ENCODE measurements around the gene SPINT1. TPM values are rescaled to one million over a fixed set of nuclear protein-coding genes. Genes with fewer than 3 reads are reported as not detected.

SPINT1 gene
- total and polyA plus RNA-seq, 2 of the 13 experiments (the other 11 are each of a cell fraction or from before 2014, with no cell fraction given) = 0.49 to 2.5 TPM

DNA sequence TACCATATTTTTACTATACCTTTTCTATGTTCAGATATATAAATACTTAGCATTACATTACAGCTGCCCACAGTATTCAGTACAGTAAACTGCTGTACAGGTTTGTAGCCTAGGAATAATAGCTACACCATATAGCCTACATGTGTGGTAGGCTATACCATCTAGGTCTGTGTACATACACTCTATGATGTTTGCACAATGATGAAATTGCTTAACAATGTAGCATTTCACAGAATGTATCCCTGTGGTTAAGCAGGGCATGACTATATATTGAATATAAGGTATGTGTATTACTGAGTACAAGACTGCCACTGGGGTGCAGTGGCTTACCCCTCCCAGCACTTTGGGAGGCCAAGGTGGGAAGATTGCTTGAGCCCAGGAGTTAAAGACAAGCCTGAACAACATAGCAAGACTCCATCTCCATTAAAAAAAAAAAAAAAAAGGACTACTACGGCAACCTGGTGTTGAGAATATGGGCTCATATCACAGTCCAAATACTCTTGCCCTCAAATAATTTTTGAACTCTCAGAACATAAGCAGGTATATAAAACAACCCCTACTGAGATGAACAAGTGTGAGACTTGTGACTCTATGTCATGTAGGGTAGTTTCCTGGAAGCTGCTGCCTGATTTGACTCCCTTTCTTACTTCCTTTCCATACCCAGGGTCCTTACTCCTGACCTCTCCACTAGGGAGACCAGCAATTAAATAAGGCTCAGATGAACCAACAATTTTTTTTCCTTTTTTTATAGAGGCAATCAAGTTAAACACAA lies 20.1 kb upstream of the SPINT1 start (continued):
- 0 out of 2 replicates have a peak, but pooled peaks have one; percentile 49 for TF ChIP-seq JUN (CRISPR knock-in tag; IDR thresholded peaks at IDR 0.05)
- 0 out of 2 replicates have a peak, but pooled peaks have one; percentile 8 for TF ChIP-seq SMC3 (IDR thresholded peaks at IDR 0.05; ENCODE audit: low read length)
- TF ChIP-seq EP300 (IDR thresholded peaks at IDR 0.05; ENCODE audit: low read depth in 2 of 2, low read length in 2 of 2) = peak in 1 of 2 experiments; percentile 57; a peak in 2 of 4 replicates
- TF ChIP-seq EP300 (CRISPR knock-in tag; IDR thresholded peaks at IDR 0.05; ENCODE audit: borderline replicate concordance) = no peak; the same call in 1 of the 2 replicates
- TF ChIP-seq, protein P1, sequence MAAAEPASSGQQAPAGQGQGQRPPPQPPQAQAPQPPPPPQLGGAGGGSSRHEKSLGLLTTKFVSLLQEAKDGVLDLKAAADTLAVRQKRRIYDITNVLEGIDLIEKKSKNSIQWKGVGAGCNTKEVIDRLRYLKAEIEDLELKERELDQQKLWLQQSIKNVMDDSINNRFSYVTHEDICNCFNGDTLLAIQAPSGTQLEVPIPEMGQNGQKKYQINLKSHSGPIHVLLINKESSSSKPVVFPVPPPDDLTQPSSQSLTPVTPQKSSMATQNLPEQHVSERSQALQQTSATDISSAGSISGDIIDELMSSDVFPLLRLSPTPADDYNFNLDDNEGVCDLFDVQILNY (CRISPR knock-in tag; conservative IDR thresholded peaks at IDR 0.05) = no peak
- TF ChIP-seq, protein P2, sequence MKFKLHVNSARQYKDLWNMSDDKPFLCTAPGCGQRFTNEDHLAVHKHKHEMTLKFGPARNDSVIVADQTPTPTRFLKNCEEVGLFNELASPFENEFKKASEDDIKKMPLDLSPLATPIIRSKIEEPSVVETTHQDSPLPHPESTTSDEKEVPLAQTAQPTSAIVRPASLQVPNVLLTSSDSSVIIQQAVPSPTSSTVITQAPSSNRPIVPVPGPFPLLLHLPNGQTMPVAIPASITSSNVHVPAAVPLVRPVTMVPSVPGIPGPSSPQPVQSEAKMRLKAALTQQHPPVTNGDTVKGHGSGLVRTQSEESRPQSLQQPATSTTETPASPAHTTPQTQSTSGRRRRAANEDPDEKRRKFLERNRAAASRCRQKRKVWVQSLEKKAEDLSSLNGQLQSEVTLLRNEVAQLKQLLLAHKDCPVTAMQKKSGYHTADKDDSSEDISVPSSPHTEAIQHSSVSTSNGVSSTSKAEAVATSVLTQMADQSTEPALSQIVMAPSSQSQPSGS (CRISPR knock-in tag; IDR thresholded peaks at IDR 0.05) = peak; percentile 84
- 0 out of 2 replicates have a peak, but pooled peaks have one; percentile 23 for TF ChIP-seq PPARG (CRISPR knock-in tag; conservative IDR thresholded peaks at IDR 0.05)
- TF ChIP-seq HMG20A (CRISPR knock-in tag; IDR thresholded peaks at IDR 0.05; ENCODE audit: borderline replicate concordance) = peak; percentile 72; the same call in 1 of the 2 replicates
- no peak for TF ChIP-seq ZNF761 (CRISPR knock-in tag; conservative IDR thresholded peaks at IDR 0.05)
- TF ChIP-seq, protein P3, sequence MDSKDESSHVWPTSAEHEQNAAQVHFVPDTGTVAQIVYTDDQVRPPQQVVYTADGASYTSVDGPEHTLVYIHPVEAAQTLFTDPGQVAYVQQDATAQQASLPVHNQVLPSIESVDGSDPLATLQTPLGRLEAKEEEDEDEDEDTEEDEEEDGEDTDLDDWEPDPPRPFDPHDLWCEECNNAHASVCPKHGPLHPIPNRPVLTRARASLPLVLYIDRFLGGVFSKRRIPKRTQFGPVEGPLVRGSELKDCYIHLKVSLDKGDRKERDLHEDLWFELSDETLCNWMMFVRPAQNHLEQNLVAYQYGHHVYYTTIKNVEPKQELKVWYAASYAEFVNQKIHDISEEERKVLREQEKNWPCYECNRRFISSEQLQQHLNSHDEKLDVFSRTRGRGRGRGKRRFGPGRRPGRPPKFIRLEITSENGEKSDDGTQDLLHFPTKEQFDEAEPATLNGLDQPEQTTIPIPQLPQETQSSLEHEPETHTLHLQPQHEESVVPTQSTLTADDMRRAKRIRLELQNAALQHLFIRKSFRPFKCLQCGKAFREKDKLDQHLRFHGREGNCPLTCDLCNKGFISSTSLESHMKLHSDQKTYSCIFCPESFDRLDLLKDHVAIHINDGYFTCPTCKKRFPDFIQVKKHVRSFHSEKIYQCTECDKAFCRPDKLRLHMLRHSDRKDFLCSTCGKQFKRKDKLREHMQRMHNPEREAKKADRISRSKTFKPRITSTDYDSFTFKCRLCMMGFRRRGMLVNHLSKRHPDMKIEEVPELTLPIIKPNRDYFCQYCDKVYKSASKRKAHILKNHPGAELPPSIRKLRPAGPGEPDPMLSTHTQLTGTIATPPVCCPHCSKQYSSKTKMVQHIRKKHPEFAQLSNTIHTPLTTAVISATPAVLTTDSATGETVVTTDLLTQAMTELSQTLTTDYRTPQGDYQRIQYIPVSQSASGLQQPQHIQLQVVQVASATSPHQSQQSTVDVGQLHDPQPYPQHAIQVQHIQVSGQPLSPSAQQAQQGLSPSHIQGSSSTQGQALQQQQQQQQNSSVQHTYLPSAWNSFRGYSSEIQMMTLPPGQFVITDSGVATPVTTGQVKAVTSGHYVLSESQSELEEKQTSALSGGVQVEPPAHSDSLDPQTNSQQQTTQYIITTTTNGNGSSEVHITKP (CRISPR knock-in tag; IDR thresholded peaks at IDR 0.05; ENCODE audit: low read depth) = peak; percentile 64; the same call in 1 of the 2 replicates
- TF ChIP-seq CEBPB (IDR thresholded peaks at IDR 0.05; ENCODE audit: borderline replicate concordance, low read depth, low read length) = peak; percentile 93
- TF ChIP-seq, protein P4, sequence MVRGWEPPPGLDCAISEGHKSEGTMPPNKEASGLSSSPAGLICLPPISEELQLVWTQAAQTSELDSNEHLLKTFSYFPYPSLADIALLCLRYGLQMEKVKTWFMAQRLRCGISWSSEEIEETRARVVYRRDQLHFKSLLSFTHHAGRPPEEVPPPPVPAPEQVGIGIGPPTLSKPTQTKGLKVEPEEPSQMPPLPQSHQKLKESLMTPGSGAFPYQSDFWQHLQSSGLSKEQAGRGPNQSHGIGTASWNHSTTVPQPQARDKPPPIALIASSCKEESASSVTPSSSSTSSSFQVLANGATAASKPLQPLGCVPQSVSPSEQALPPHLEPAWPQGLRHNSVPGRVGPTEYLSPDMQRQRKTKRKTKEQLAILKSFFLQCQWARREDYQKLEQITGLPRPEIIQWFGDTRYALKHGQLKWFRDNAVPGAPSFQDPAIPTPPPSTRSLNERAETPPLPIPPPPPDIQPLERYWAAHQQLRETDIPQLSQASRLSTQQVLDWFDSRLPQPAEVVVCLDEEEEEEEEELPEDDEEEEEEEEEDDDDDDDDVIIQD (CRISPR knock-in tag; IDR thresholded peaks at IDR 0.05; ENCODE audit: low read depth) = no peak
- TF ChIP-seq SOX5 (CRISPR knock-in tag; IDR thresholded peaks at IDR 0.05; ENCODE audit: borderline replicate concordance) = peak; percentile 59; the same call in 1 of the 2 replicates
- peak; percentile 42; the same call in 1 of the 2 replicates for TF ChIP-seq TBX3 (IDR thresholded peaks at IDR 0.05; ENCODE audit: borderline replicate concordance)
- 0 out of 2 replicates have a peak, but pooled peaks have one; percentile 34 for TF ChIP-seq HMG20B (CRISPR knock-in tag; conservative IDR thresholded peaks at IDR 0.05)
- TF ChIP-seq HNF4A (CRISPR knock-in tag; IDR thresholded peaks at IDR 0.05) = 0 out of 2 replicates have a peak, but pooled peaks have one; percentile 24
- TF ChIP-seq, protein P5, sequence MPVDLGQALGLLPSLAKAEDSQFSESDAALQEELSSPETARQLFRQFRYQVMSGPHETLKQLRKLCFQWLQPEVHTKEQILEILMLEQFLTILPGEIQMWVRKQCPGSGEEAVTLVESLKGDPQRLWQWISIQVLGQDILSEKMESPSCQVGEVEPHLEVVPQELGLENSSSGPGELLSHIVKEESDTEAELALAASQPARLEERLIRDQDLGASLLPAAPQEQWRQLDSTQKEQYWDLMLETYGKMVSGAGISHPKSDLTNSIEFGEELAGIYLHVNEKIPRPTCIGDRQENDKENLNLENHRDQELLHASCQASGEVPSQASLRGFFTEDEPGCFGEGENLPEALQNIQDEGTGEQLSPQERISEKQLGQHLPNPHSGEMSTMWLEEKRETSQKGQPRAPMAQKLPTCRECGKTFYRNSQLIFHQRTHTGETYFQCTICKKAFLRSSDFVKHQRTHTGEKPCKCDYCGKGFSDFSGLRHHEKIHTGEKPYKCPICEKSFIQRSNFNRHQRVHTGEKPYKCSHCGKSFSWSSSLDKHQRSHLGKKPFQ (CRISPR knock-in tag; IDR thresholded peaks at IDR 0.05; ENCODE audit: insufficient replicate concordance) = no peak
- TF ChIP-seq GATAD2A (CRISPR knock-in tag; IDR thresholded peaks at IDR 0.05) = peak; percentile 80
- TF ChIP-seq ZBTB20 (CRISPR knock-in tag; IDR thresholded peaks at IDR 0.05; ENCODE audit: borderline replicate concordance, low read depth) = peak; percentile 95
- peak; percentile 37; the same call in 1 of the 2 replicates for TF ChIP-seq ZKSCAN8 (CRISPR knock-in tag; IDR thresholded peaks at IDR 0.05; ENCODE audit: borderline replicate concordance)
